Gastroesophageal sphincter (tissue), 4 donors: ENCODE results near the gene BNIP2. TPM values are rescaled to one million over a fixed set of nuclear protein-coding genes. Genes with fewer than 3 reads are reported as not detected.
"Not testable (repeated sequence)": the region's sequence is repeated elsewhere in the genome, so short reads cannot be mapped to it uniquely, and the experiment has no call there.

Source experiments
- ATAC-seq: fragments of 150-250 bp; one replicate; pipeline ENCODE4 v1.9.1; 2016; ENCODE audit warnings: mild to moderate bottlenecking, moderate library complexity
- H3K27ac ChIP-seq, 4 donors: fragments of 200-600 bp; sonication (generic) in 3 of 4; 1 replicate in 3 of 4; 2 replicates in 1 of 4; pipeline ENCODE4 v1.5.1; 2016 to 2019
- H3K27me3 ChIP-seq: fragments of 200-600 bp; sonication (generic); one replicate; pipeline ENCODE4 v1.5.1; 2019
- H3K36me3 ChIP-seq, 2 donors: fragments of 200-600 bp; sonication (generic); one replicate each; pipeline ENCODE4 v1.5.1; 2019; ENCODE audit warnings: control low read depth in 1 of 2
- H3K4me1 ChIP-seq, 3 donors: fragments of 200-600 bp; sonication (generic); 1 replicate in 2 of 3; 2 replicates in 1 of 3; pipeline ENCODE4 v1.5.1; 2016 to 2019; ENCODE audit warnings: control low read depth in 2 of 3
- H3K4me3 ChIP-seq, 2 donors: fragments of 200-600 bp; sonication (generic); one replicate each; pipeline ENCODE4 v1.5.1; 2019; ENCODE audit warnings: mild to moderate bottlenecking in 1 of 2, moderate library complexity in 1 of 2
- H3K9me3 ChIP-seq, 3 donors: fragments of 200-600 bp; sonication (generic); one replicate each; pipeline ENCODE4 v1.5.1; 2017 to 2019; ENCODE audit warnings: control low read depth in 2 of 3
- EP300 ChIP-seq: sonication (generic); formaldehyde crosslinking; IDR thresholded peaks from one replicate; pipeline ENCODE4 v1.6.1; 2017; ENCODE audit warnings: antibody characterized with exemption, mild to moderate bottlenecking
- POLR2A ChIP-seq, 2 donors: fragments of 450-650 bp; IDR thresholded peaks; one replicate each; pipeline ENCODE4 v1.6.1; 2017; ENCODE audit warnings: antibody characterized with exemption in 2 of 2, mild to moderate bottlenecking in 2 of 2, moderate library complexity in 1 of 2
- POLR2AphosphoS5 ChIP-seq: sonication (generic); formaldehyde crosslinking; IDR thresholded peaks from one replicate; pipeline ENCODE4 v1.6.1; 2017; ENCODE audit warnings: antibody characterized with exemption
- whole genome bisulfite sequencing, 2 donors: methylation state at CpG; one replicate each; pipeline ENCODE4 v1.1.5; 2018; ENCODE audit warnings: low coverage in 1 of 2; 5-methylcytosine and 5-hydroxymethylcytosine counted together
- total RNA-seq, 4 donors: library from RNA; depleted of rRNA; stranded (reverse); fragments of >200 nt; gene quantifications; one replicate each; pipeline ENCODE4 v1.1.0, GENCODE V29; 2016
- TF ChIP-seq, protein P1 (sequence below), 4 experiments: fragments of 200-600 bp in 2 of 4; fragments of 450-650 bp in 2 of 4; sonication (generic) in 1 of 4; IDR thresholded peaks; one replicate each; pipeline ENCODE4 v1.5.1; 2017 to 2019; ENCODE audit warnings: antibody characterized with exemption in 4 of 4, mild to moderate bottlenecking in 2 of 4, moderate library complexity in 2 of 4

BNIP2 gene
- total RNA-seq, 4 donors from 2014 or later: 172 to 218 (median 190) TPM

DNA sequence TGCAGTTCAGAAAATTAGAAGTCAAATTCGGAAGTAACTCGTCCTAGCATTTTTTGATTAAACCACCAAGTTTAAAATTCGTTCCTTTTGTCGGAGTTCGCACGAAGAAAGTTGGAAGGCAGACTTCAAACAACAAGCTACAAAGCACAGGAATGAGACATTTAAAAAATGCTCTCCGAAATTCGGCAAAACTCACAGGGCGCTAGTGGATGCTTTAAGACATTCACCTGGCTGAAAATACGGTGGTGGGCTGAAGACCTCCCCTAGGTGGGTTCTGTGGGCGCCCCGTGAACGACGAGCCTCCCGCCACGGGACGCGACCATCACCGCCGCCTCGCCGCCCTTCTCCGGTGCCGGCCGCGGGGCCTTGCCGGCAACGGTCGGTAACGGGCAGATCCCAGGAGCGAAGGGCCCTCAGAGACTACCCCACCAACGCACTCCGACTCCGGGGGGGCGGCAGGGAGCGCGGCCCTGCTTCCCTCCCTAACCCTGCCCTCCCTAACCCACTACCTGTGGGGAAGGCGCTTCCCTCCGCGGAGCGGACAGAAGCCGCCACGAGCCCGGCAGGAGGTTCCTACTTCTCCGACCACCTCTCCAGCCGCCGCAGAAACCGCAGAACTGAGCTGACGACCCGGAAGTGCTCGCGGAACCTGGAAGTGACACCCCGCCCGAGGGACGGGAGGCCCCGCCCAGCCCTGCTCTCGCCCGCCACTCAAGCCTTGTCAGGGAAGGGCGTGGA is 32.1 kb downstream of the BNIP2 start, which contains the start of gene GTF2A2:
Gene GTF2A2 (minus strand): TSS at position 619 of the 738 bp plus-strand sequence. CDS start 5,238 bp downstream, outside the sequence.
- peak; percentile 100 for ATAC-seq
- peaks cover 0 to 37% of the 10 kb centered on the region in 2 donors for H3K36me3 ChIP-seq
- 0% methylated on average over 6 to 10 of the region's 59 CpGs for WGBS, 2 donors
- no peaks in the 10 kb centered on the region for H3K9me3 ChIP-seq
- TF ChIP-seq POLR2A (IDR thresholded peaks at IDR 0.05) (peak; percentile 49 to 60), EP300 (no peak), POLR2AphosphoS5 (peak; percentile 69)
- TF ChIP-seq, protein P1, sequence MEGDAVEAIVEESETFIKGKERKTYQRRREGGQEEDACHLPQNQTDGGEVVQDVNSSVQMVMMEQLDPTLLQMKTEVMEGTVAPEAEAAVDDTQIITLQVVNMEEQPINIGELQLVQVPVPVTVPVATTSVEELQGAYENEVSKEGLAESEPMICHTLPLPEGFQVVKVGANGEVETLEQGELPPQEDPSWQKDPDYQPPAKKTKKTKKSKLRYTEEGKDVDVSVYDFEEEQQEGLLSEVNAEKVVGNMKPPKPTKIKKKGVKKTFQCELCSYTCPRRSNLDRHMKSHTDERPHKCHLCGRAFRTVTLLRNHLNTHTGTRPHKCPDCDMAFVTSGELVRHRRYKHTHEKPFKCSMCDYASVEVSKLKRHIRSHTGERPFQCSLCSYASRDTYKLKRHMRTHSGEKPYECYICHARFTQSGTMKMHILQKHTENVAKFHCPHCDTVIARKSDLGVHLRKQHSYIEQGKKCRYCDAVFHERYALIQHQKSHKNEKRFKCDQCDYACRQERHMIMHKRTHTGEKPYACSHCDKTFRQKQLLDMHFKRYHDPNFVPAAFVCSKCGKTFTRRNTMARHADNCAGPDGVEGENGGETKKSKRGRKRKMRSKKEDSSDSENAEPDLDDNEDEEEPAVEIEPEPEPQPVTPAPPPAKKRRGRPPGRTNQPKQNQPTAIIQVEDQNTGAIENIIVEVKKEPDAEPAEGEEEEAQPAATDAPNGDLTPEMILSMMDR (IDR thresholded peaks at IDR 0.05): no peak
- H3K4me3 ChIP-seq: peak within 1 kb of the TSS; percentile 71 to 76
- H3K27ac ChIP-seq: peak within 1 kb of the TSS; percentile 51 to 91 (median 86)
- H3K27me3 ChIP-seq: no peaks in the 10 kb centered on the region
- peaks cover 9 to 57% (median 11%) of the 10 kb centered on the region in 3 donors for H3K4me1 ChIP-seq

DNA sequence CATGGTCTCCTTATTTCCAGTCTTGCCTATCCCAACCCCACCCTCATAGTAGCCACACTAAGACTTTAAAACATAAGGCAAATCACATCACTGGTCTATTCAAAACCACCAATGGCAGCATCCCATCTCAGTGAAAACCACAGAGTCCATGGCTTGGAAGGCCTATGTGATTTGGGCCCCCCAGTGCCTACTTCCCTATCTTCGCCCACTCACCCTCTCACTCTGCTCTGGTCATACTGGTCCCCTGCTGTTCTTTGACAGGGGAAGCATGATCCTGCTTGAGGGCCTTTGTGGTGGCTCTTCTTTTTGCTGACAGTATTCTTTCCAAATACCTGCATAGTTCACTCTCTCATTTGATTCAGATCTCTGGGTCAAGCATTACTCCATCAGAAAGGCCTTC is 35.1 kb downstream of the BNIP2 start:
- WGBS, 2 donors: 89 to 100% methylated on average over 1 of the region's 1 CpG
- ATAC-seq: no peak
- peaks cover 9 to 45% (median 11%) of the 10 kb centered on the region in 3 donors for H3K4me1 ChIP-seq
- H3K27ac ChIP-seq: no peak overlapping the region
- H3K9me3 ChIP-seq: no peaks in the 10 kb centered on the region
- H3K36me3 ChIP-seq: peaks cover 0 to 46% of the 10 kb centered on the region in 2 donors
- no peak overlapping the region for H3K4me3 ChIP-seq
- no peak for TF ChIP-seq POLR2AphosphoS5
- TF ChIP-seq POLR2A (IDR thresholded peaks at IDR 0.05): no peak
- no peaks in the 10 kb centered on the region for H3K27me3 ChIP-seq

DNA sequence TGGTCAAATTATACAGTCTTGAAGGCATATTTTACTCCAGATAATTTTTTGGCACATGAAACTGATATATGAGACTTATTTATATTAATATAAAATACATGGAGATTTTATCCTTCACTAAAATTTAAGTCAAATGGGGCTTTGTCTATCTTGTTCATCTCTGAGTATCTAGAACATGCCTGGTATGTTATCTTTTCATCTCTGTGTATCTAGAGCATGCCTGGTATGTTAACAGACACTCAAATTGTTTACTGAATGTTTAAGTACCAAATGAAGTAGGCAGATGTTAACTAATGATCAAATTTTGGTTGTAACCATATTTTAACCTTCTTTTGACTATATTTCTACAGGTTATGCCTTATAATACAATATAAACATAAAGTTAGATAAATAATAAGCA is 39.5 kb downstream of the BNIP2 start:
- no peak for ATAC-seq

DNA sequence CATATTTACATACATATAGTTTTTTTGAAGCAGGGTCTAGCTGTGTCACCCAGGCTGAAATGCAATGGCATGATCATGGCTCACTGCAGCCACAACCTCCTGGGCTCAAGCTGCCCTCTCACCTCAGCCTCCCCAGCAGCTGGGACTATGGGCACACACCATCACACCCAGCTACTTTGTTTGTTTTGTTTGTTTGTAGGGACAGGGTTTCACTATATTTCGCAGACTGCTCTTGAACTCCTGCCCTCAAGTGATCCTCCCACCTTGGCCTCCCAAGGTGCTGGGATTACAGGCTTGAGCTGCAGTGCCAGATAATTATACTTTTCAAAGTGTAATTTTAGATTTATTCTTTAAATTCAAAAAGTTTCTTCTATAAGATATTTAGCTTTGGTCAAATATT is 42.0 kb downstream of the BNIP2 start:
- WGBS, 2 donors: 91% methylated on average over 1 of the region's 1 CpG; no CpG with 5 or more reads in 1 of the 2 donors
- TF ChIP-seq, protein P1 (IDR thresholded peaks at IDR 0.05): no peak
- no peak for TF ChIP-seq EP300
- TF ChIP-seq POLR2A (IDR thresholded peaks at IDR 0.05): no peak
- TF ChIP-seq POLR2AphosphoS5: no peak
- Histone ChIP-seq H3K9me3 (no peaks in the 10 kb centered on the region), H3K4me3 (no peak overlapping the region), H3K27me3 (no peaks in the 10 kb centered on the region), H3K4me1 (no peaks in the 10 kb centered on the region), H3K27ac (no peak overlapping the region), H3K36me3 (peaks cover 0 to 80% of the 10 kb centered on the region in 2 donors)
- ATAC-seq: no peak

More for the DNA sequence above, 39.5 kb downstream of the BNIP2 start:
- Histone ChIP-seq H3K27me3 (no peaks in the 10 kb centered on the region), H3K9me3 (no peaks in the 10 kb centered on the region), H3K4me1 (peaks cover 0 to 13% (median 0%) of the 10 kb centered on the region in 3 donors), H3K27ac (no peak overlapping the region), H3K36me3 (peaks cover 0 to 84% of the 10 kb centered on the region in 2 donors), H3K4me3 (no peak overlapping the region)
- TF ChIP-seq, protein P1 (IDR thresholded peaks at IDR 0.05): no peak
- TF ChIP-seq EP300 (no peak), POLR2AphosphoS5 (no peak), POLR2A (IDR thresholded peaks at IDR 0.05) (no peak)

DNA sequence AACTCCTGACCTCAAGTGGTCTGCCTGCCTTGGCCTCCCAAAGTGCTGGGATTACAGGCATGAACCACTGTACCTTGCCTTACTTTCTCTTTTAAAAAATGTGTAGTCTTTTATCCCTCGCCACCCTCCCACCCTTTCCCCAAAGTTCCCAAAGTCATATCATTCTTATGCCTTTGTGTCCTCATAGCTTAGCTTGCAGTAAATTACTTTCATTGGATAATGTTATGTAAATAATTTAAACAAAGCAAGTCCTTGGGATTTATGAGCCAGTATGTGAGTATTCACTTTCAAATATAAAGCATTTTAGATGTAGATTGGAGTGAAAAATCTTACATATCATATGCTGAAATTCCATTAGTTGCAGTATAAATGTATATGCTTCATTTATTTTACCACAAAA is 42.8 kb downstream of the BNIP2 start:
- no peaks in the 10 kb centered on the region for H3K4me1 ChIP-seq
- H3K27ac ChIP-seq: no peak overlapping the region
- H3K27me3 ChIP-seq: no peaks in the 10 kb centered on the region
- ATAC-seq: no peak
- H3K36me3 ChIP-seq: peaks cover 0 to 79% of the 10 kb centered on the region in 2 donors
- WGBS, 2 donors: 100% methylated on average over 1 of the region's 1 CpG; no CpG with 5 or more reads in 1 of the 2 donors
- TF ChIP-seq POLR2AphosphoS5 (no peak), EP300 (no peak), POLR2A (IDR thresholded peaks at IDR 0.05) (no peak)
- TF ChIP-seq, protein P1 (IDR thresholded peaks at IDR 0.05): no peak
- no peak overlapping the region for H3K4me3 ChIP-seq
- no peaks in the 10 kb centered on the region for H3K9me3 ChIP-seq

DNA sequence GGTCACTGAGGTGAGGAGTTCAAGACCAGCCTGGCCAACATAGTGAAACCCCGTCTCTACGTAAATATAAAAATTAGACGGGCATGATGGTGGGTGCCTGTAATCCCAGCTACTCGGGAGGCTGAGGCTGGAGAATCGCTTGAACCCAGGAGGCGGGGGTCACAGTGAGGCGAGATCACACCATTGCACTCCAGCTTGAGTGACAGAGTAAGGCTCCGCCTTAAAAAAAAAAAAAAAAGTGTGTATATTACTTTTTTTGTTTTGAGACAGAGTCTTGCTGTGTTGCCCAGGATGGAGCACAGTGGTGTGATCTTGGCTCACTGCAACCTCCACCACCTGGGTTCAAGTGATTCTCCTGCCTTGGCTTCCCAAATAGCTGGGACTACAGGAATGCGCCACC is 43.3 kb downstream of the BNIP2 start:
- peaks cover 0 to 79% of the 10 kb centered on the region in 2 donors for H3K36me3 ChIP-seq
- 83 to 93% methylated on average over 4 to 5 of the region's 9 CpGs for WGBS, 2 donors
- not testable (repeated sequence) for ATAC-seq, H3K9me3 ChIP-seq, H3K4me3 ChIP-seq, H3K27me3 ChIP-seq, H3K27ac ChIP-seq, H3K4me1 ChIP-seq
